GM15510 (cell line): Measurements from ENCODE around the gene NHLRC4.

ENCODE experiments used
- POLR2A ChIP-seq: IDR thresholded peaks from 3 replicates; pipeline ENCODE4 v1.6.1; 2011; ENCODE audit warnings: borderline replicate concordance; ENCODE audit not compliant: insufficient read length; ENCODE audit errors: extremely low read depth

The NHLRC4 gene

GRCh38 chr16:577796-578195, 11.0 kb downstream of the NHLRC4 start:
- no peak for TF ChIP-seq POLR2A

GRCh38 chr16:578232-578869, 11.5 kb downstream of the NHLRC4 start:
- TF ChIP-seq POLR2A: no peak

- no peak for TF ChIP-seq POLR2A
These were observed 12.1 kb downstream of the NHLRC4 start for GRCh38 chr16:578870-579405.

DNA sequence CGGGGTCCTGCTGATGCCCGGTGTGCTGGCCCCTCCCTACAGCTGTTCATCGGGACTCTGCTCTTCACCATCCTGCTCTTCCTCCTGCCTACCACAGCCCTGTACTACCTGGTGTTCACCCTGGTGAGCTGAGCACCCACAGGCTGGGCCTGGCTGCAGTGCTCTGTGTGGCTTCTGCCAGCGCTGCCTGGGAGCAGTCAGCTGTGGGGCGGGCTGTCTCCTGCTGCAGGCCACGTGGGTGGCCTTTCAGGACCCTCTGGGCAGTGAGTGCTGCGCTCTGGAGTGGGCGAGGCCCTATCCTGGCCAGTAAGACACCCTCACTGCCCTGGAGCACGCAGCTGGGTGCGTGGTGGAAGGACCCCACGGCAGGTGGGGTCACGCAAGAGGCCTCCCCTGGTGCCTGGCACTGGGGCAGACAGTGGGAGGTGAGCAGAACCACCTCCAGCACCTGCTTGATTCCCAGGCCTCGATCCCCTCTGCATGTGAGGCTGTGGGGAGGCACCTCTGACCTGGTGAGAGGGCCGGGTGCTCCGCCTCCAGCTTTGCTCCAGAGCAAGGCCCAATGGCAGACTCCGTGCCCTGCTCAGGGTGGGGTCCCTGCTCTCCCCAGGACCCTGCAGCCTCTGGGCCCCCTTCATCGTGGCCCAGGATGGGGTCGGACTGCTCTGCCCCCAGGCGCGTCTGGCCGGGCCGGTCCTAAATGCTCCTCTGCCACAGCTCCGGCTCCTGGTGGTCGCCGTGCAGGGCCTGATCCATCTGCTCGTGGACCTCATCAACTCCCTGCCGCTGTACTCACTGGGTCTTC, 13.5 kb downstream of the NHLRC4 start:
- TF ChIP-seq POLR2A: no peak

DNA sequence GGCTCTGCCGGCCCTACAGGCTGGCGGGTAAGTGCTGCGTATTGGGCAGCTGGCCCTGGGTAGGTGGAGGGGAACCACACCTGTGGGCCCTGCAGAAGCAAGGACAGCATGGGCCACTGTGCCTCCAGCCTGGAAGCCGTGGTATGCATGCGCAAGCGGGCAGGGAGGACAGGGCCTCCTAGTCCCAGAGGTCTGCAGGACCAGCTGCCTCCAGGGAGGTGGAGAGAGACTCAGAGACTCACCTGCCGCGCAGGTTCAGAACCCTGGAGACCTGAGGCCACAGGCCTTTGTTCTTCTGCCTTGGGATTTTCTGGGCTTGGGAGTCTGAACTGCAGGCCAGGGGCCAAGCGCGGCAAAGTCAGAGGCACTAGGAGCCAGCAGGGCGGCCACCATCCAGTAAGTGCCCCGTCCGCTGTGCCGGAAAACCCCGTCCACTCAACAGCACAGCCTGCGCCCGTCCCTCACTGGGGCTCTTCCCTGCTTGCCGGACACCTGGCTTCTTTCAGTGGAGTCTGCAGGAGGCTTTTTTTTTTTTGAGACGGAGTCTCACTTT, 14.2 kb downstream of the NHLRC4 start:
- TF ChIP-seq POLR2A: no peak

DNA sequence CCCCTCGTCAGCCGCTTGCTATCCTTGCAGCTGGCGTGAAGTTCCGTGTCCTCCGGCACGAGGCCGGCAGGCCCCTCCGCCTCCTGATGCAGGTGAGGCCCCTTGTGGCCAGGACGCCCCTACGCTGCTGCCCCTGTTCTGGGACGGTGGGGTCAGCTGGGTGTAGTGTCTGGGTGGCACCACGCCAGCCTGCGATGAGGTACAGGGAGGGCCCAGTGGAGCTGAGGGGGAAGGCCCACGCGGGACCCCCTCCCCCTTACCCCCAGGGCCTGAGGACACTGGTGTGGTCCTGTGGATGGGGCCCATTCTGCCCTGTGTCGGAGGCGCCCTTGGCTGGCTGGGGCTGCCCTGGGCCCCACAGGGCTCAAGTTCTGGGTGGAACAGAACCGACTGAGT, 15.4 kb downstream of the NHLRC4 start:
- no peak for TF ChIP-seq POLR2A

DNA sequence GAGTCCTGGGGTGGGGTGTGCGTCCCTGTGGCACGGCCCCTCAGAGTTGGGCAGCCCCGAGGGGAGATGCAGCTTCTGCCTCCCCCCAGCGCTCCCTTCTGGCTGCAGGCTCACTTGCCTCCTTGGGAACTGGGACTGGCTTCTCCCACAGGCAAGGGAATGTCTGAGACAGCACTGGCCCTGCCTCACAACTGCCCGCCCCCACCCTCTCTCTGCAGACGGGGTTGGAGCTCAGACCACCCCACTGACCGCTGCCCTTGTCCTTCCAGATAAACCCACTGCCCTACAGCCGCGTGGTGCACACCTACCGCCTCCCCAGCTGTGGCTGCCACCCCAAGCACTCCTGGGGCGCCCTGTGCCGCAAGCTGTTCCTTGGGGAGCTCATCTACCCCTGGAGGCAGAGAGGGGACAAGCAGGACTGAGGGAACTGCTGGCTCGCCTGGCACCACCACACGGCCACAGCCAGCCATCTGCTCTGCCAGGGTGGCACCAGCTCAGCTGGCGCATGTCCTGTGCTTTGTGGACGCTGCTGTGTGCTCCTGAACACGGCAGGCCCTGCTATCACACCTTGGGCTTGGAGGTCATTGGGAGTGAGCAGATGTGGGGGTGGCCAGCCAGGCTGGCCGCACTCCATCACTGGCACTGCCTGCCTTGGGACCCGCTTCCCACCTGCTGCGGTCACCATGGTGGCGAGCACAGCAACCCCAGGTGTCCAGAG, 16.0 kb downstream of the NHLRC4 start:
- TF ChIP-seq POLR2A: no peak

DNA sequence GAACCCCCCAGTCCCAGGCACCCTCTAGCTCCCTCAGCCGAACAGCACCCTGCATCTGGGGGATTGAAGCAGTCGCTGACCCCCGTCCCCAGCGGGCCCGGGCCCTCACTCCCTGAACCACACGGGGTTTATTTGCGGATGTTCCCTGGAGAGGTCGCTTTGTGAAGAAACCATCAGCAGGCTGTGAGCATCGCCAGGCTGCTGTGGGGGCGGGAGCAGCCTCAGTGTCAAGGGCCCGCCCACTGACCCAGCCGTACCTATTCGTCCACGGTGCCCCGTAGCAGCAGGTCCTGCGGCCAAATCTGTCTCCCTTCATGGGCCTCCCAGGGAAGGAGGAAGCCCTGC, 16.6 kb downstream of the NHLRC4 start:
- no peak for TF ChIP-seq POLR2A

DNA sequence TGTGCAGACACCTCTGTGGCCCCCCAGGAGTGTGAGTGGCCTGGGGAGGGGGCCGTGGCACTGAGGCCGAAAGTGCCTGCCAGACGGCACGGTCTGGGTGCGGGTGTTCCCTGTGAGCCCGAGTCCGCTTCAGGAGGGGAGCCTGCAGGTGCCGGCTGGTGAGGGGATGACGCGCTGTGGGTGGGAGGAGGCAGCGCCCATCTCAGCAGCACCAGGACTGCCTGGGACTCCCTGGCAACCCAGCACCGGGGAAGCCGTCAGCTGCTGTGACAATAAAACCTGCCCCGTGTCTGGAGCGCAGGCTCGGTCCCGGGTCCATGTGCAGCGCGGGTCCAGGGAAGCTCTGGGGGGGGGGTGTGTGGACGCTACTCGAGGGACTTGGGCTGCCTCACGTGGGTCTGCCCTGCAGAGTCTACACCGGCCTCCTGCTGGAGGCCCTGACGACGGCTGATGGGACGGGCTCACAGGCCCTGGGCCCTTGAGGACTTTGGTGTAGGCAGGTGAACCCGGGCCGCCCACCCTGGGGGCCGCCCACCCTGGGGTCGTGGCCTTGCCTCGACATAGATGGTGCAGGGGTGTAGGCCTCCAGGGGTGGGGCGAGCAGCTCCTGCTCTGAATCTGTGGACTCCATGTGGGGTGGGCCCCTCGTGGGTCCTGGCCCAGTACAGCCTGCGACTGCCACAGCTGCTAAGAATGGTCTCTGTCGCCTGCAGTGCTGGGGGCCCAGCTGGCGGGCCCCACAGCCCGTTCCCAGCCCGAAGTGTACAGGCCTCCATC, 17.2 kb downstream of the NHLRC4 start:
- TF ChIP-seq POLR2A: no peak

DNA sequence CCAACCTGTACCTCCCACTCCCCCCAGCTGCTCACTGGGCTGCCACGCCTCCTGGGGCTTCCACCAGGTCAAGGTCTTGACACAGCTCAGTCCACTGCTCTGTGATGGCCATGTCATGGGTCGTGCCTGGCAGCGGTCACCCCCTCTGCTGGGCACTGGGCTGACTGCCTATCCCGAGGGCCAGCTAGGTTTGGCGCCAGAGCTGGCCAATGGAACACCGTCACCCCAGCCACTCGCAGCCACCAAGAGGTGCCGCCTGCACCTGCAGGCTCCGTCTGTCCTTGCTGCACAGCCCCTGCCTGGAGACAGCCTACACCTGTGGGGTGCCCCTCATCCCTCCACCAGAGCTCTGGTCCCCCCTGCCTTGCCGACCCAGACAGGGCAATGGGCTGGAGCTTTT, 18.5 kb downstream of the NHLRC4 start:
- TF ChIP-seq POLR2A: no peak

DNA sequence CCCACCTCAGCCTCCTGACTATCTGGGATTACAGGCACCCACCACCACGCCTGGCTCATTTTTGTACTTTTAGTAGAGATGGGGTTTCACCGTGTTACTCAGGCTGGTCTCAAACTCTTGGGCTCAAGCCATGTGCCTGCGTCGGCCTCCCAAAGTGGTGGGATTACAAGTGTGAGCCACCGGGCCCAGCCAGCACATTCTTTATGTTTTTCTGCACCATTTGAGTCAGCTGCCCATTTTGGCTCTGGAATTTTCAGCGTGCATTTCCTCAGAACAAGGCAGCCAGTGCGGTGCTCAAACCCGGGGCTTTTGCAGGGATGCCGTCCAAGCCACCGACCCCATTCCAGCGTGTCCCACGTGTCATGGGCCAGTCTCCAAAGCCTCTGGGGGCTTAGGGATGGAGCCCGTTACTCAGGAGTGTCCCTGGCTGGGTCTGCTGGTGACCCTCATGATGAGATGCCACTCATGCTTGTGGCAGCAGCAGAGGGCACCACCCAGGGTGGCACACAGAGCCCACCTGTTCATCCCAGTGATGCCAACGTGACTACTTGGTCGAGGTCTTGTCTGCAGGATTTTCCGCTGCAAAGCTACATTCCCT, 19.3 kb downstream of the NHLRC4 start:
- TF ChIP-seq POLR2A: no peak

- no peak for TF ChIP-seq POLR2A
These were observed 20.1 kb downstream of the NHLRC4 start for GRCh38 chr16:586645-587590.

DNA sequence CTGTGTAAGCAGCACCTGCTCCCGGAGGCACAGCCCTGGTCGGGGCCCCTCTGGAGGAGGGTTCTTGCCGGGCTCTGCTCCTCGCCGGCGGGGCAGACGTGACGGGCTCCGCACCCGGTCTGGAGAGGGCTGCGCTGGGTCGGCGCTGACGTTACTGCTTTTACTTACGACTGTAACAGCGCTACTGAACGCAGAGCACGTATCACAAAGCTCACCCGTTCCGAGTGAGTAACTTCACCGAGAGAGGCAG, 21.8 kb downstream of the NHLRC4 start:
- no peak for TF ChIP-seq POLR2A

GRCh38 chr16:588889-589657, 22.3 kb downstream of the NHLRC4 start:
- TF ChIP-seq POLR2A: peak; percentile 92
